ENCODE results near the gene RNF11. TPM values are rescaled to one million over a fixed set of nuclear protein-coding genes. Genes with fewer than 3 reads are reported as not detected.
"Not testable (repeated sequence)": the region's sequence is repeated elsewhere in the genome, so short reads cannot be mapped to it uniquely, and the experiment has no call there.

The RNF11 gene
- total RNA-seq, 2 donors from 2014 or later = 44.0 to 56.7 TPM

- no peaks in the 10 kb centered on the region for H3K9me3 Mint-ChIP-seq
Measured at GRCh38 chr1:51236531-51237350, 668 bp downstream of the RNF11 start.

GRCh38 chr1:51237351-51238033 is 1.4 kb downstream of the RNF11 start:
- no peaks in the 10 kb centered on the region for H3K9me3 Mint-ChIP-seq
- no peaks in the 10 kb centered on the region for H3K27me3 Mint-ChIP-seq
- ATAC-seq (no peak), DNase-seq (ENCODE audit: low spot score) (no peak)
- H3K4me3 Mint-ChIP-seq = no peak overlapping the region
- H3K36me3 Mint-ChIP-seq = no peaks in the 10 kb centered on the region
- H3K4me1 Mint-ChIP-seq (ENCODE audit: low read depth in 2 of 2) = peaks cover 34 to 37% of the 10 kb centered on the region in 2 donors
- H3K27ac Mint-ChIP-seq = no peak overlapping the region

More at GRCh38 chr1:51236531-51237350, 668 bp downstream of the RNF11 start:
- H3K27me3 Mint-ChIP-seq = no peaks in the 10 kb centered on the region
- no peak overlapping the region for H3K27ac Mint-ChIP-seq
- peak; percentile 67 for DNase-seq (ENCODE audit: low spot score)
- no peak overlapping the region for H3K4me3 Mint-ChIP-seq
- ATAC-seq = peak; percentile 40 to 55
- H3K4me1 Mint-ChIP-seq (ENCODE audit: low read depth in 2 of 2) = peaks cover 34 to 37% of the 10 kb centered on the region in 2 donors
- no peaks in the 10 kb centered on the region for H3K36me3 Mint-ChIP-seq

- ATAC-seq (no peak), DNase-seq (ENCODE audit: low spot score) (no peak)
- H3K9me3 Mint-ChIP-seq = no peaks in the 10 kb centered on the region
- H3K4me1 Mint-ChIP-seq (ENCODE audit: low read depth in 2 of 2) = peaks cover 36 to 39% of the 10 kb centered on the region in 2 donors
- H3K4me3 Mint-ChIP-seq = no peak overlapping the region
- H3K36me3 Mint-ChIP-seq = no peaks in the 10 kb centered on the region
- H3K27me3 Mint-ChIP-seq = no peaks in the 10 kb centered on the region
- H3K27ac Mint-ChIP-seq = no peak overlapping the region
Measured at GRCh38 chr1:51238034-51238403, 1.9 kb downstream of the RNF11 start.

- Mint-ChIP-seq H3K4me3 (no peak overlapping the region), H3K27ac (peak overlapping the region in 1 of 2 donors; percentile 6), H3K36me3 (no peaks in the 10 kb centered on the region), H3K9me3 (no peaks in the 10 kb centered on the region), H3K27me3 (no peaks in the 10 kb centered on the region), H3K4me1 (ENCODE audit: low read depth in 2 of 2) (peaks cover 35 to 46% of the 10 kb centered on the region in 2 donors)
- ATAC-seq (no peak), DNase-seq (ENCODE audit: low spot score) (no peak)
Measured at GRCh38 chr1:51240084-51240483, 4.0 kb downstream of the RNF11 start.

GRCh38 chr1:51241119-51241518 is 5.0 kb downstream of the RNF11 start:
- Mint-ChIP-seq H3K36me3 (no peaks in the 10 kb centered on the region), H3K4me3 (no peak overlapping the region), H3K4me1 (ENCODE audit: low read depth in 2 of 2) (peaks cover 31 to 43% of the 10 kb centered on the region in 2 donors), H3K27ac (no peak overlapping the region), H3K9me3 (no peaks in the 10 kb centered on the region), H3K27me3 (no peaks in the 10 kb centered on the region)
- ATAC-seq = no peak
- DNase-seq (ENCODE audit: low spot score) = no peak

GRCh38 chr1:51242546-51242945 is 6.5 kb downstream of the RNF11 start:
- no peak overlapping the region for H3K27ac Mint-ChIP-seq
- no peak overlapping the region for H3K4me3 Mint-ChIP-seq
- ATAC-seq (no peak), DNase-seq (ENCODE audit: low spot score) (no peak)
- H3K4me1 Mint-ChIP-seq (ENCODE audit: low read depth in 2 of 2) = peaks cover 41 to 57% of the 10 kb centered on the region in 2 donors
- H3K9me3 Mint-ChIP-seq = no peaks in the 10 kb centered on the region
- no peaks in the 10 kb centered on the region for H3K36me3 Mint-ChIP-seq
- no peaks in the 10 kb centered on the region for H3K27me3 Mint-ChIP-seq

- H3K27ac Mint-ChIP-seq = peak overlapping the region in 1 of 2 donors; percentile 11
- no peaks in the 10 kb centered on the region for H3K27me3 Mint-ChIP-seq
- H3K36me3 Mint-ChIP-seq = no peaks in the 10 kb centered on the region
- ATAC-seq (no peak), DNase-seq (ENCODE audit: low spot score) (no peak)
- H3K4me3 Mint-ChIP-seq = no peak overlapping the region
- no peaks in the 10 kb centered on the region for H3K9me3 Mint-ChIP-seq
- H3K4me1 Mint-ChIP-seq (ENCODE audit: low read depth in 2 of 2) = peaks cover 28 to 38% of the 10 kb centered on the region in 2 donors
Measured at GRCh38 chr1:51247022-51247421, 10.9 kb downstream of the RNF11 start.

- H3K4me3 Mint-ChIP-seq = no peak overlapping the region
- H3K36me3 Mint-ChIP-seq = no peaks in the 10 kb centered on the region
- no peak overlapping the region for H3K27ac Mint-ChIP-seq
- DNase-seq (ENCODE audit: low spot score) (no peak), ATAC-seq (no peak)
- no peaks in the 10 kb centered on the region for H3K27me3 Mint-ChIP-seq
- peaks cover 29 to 43% of the 10 kb centered on the region in 2 donors for H3K4me1 Mint-ChIP-seq (ENCODE audit: low read depth in 2 of 2)
- H3K9me3 Mint-ChIP-seq = no peaks in the 10 kb centered on the region
Measured at GRCh38 chr1:51247499-51247898, 11.4 kb downstream of the RNF11 start.

GRCh38 chr1:51249445-51249844 is 13.4 kb downstream of the RNF11 start:
- H3K36me3 Mint-ChIP-seq = no peaks in the 10 kb centered on the region
- no peak for ATAC-seq
- no peak for DNase-seq (ENCODE audit: low spot score)
- H3K9me3 Mint-ChIP-seq = no peaks in the 10 kb centered on the region
- H3K4me1 Mint-ChIP-seq (ENCODE audit: low read depth in 2 of 2) = peaks cover 23 to 37% of the 10 kb centered on the region in 2 donors
- no peak overlapping the region for H3K27ac Mint-ChIP-seq
- H3K27me3 Mint-ChIP-seq = no peaks in the 10 kb centered on the region
- no peak overlapping the region for H3K4me3 Mint-ChIP-seq

- not testable (repeated sequence) for H3K27ac Mint-ChIP-seq; ATAC-seq; H3K4me3 Mint-ChIP-seq; H3K36me3 Mint-ChIP-seq; DNase-seq (ENCODE audit: low spot score); H3K27me3 Mint-ChIP-seq; H3K9me3 Mint-ChIP-seq
- peaks cover 20 to 32% of the 10 kb centered on the region in 2 donors for H3K4me1 Mint-ChIP-seq (ENCODE audit: low read depth in 2 of 2)
Measured at GRCh38 chr1:51250729-51251128, 14.7 kb downstream of the RNF11 start.

GRCh38 chr1:51251165-51251564 is 15.1 kb downstream of the RNF11 start:
- not testable (repeated sequence) for H3K27me3 Mint-ChIP-seq; DNase-seq (ENCODE audit: low spot score); H3K9me3 Mint-ChIP-seq; H3K27ac Mint-ChIP-seq; ATAC-seq; H3K36me3 Mint-ChIP-seq; H3K4me3 Mint-ChIP-seq
- H3K4me1 Mint-ChIP-seq (ENCODE audit: low read depth in 2 of 2) = peaks cover 17 to 32% of the 10 kb centered on the region in 2 donors

- DNase-seq (ENCODE audit: low spot score) (no peak), ATAC-seq (no peak)
- H3K4me1 Mint-ChIP-seq (ENCODE audit: low read depth in 2 of 2) = peaks cover 7 to 22% of the 10 kb centered on the region in 2 donors
- H3K27ac Mint-ChIP-seq = no peak overlapping the region
- no peaks in the 10 kb centered on the region for H3K27me3 Mint-ChIP-seq
- H3K9me3 Mint-ChIP-seq = no peaks in the 10 kb centered on the region
- no peaks in the 10 kb centered on the region for H3K36me3 Mint-ChIP-seq
- H3K4me3 Mint-ChIP-seq = no peak overlapping the region
Measured at GRCh38 chr1:51252366-51252765, 16.3 kb downstream of the RNF11 start.

GRCh38 chr1:51253691-51254090 is 17.6 kb downstream of the RNF11 start:
- Mint-ChIP-seq H3K27me3 (no peaks in the 10 kb centered on the region), H3K4me1 (ENCODE audit: low read depth in 2 of 2) (peaks cover 12 to 20% of the 10 kb centered on the region in 2 donors), H3K36me3 (no peaks in the 10 kb centered on the region), H3K4me3 (no peak overlapping the region), H3K9me3 (no peaks in the 10 kb centered on the region), H3K27ac (no peak overlapping the region)
- no peak for DNase-seq (ENCODE audit: low spot score)
- no peak for ATAC-seq

GRCh38 chr1:51255331-51255730 is 19.3 kb downstream of the RNF11 start:
- H3K36me3 Mint-ChIP-seq = no peaks in the 10 kb centered on the region
- H3K9me3 Mint-ChIP-seq = no peaks in the 10 kb centered on the region
- peaks cover 12 to 17% of the 10 kb centered on the region in 2 donors for H3K4me1 Mint-ChIP-seq (ENCODE audit: low read depth in 2 of 2)

More at GRCh38 chr1:51255331-51255730, 19.3 kb downstream of the RNF11 start:
- Mint-ChIP-seq H3K4me3 (no peak overlapping the region), H3K27ac (no peak overlapping the region), H3K27me3 (no peaks in the 10 kb centered on the region)
- ATAC-seq (no peak), DNase-seq (ENCODE audit: low spot score) (no peak)

Data from natural killer cell treated with Interleukin-12 subunit alpha and Interleukin-12 subunit beta and Interleukin-15 and Interleukin-18, amount 100 ng/mL, for 72 hours (primary cell).